ENCODE data around the gene CHD9NB.

The CHD9NB gene

GRCh38 chr16:52993179-52993578 lies 59.5 kb downstream of the CHD9NB start:
- H3K4me3 ChIP-seq (ENCODE audit: low read depth, low read length) = no peak overlapping the region
- no peaks in the 10 kb centered on the region for H3K36me3 ChIP-seq
- DNase-seq = no peak
- TF ChIP-seq CTCF (IDR thresholded peaks at IDR 0.05; ENCODE audit: low read depth, low read length) = no peak
- no peak overlapping the region for H3K27ac ChIP-seq
- no peaks in the 10 kb centered on the region for H3K27me3 ChIP-seq (ENCODE audit: insufficient read depth, low read depth, severe bottlenecking)
- H3K9me3 ChIP-seq (ENCODE audit: severe bottlenecking) = no peaks in the 10 kb centered on the region

- H3K27ac ChIP-seq = no peak overlapping the region
- H3K9me3 ChIP-seq (ENCODE audit: severe bottlenecking) = no peaks in the 10 kb centered on the region
- TF ChIP-seq CTCF (IDR thresholded peaks at IDR 0.05; ENCODE audit: low read depth, low read length) = no peak
- H3K27me3 ChIP-seq (ENCODE audit: insufficient read depth, low read depth, severe bottlenecking) = no peaks in the 10 kb centered on the region
- DNase-seq = no peak
- no peak overlapping the region for H3K4me3 ChIP-seq (ENCODE audit: low read depth, low read length)
- H3K36me3 ChIP-seq = no peaks in the 10 kb centered on the region
These were observed 61.1 kb downstream of the CHD9NB start for GRCh38 chr16:52991572-52991971.
